Measurements from ENCODE around the gene RAMP3.

DNA sequence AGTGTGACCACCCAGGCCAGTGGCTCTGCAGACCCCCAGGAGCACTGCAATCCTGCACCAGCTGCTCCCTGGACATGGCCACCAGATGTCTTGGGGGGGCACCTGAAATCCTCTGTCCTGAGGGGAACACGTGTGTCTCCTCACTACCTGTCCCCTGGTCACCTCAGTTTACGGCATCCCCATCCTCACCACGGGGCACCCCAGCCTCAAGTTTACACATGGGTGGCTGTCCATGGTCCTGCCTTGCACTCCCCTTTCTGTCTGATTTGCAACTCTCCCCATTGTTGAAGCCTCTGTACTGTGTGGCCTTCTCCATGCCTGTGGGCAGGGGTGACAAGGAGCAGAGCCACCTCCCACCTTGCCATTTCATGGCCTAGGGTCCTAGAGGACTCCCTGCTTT lies 67.2 kb downstream of the RAMP3 start:
- TF ChIP-seq, protein P1, sequence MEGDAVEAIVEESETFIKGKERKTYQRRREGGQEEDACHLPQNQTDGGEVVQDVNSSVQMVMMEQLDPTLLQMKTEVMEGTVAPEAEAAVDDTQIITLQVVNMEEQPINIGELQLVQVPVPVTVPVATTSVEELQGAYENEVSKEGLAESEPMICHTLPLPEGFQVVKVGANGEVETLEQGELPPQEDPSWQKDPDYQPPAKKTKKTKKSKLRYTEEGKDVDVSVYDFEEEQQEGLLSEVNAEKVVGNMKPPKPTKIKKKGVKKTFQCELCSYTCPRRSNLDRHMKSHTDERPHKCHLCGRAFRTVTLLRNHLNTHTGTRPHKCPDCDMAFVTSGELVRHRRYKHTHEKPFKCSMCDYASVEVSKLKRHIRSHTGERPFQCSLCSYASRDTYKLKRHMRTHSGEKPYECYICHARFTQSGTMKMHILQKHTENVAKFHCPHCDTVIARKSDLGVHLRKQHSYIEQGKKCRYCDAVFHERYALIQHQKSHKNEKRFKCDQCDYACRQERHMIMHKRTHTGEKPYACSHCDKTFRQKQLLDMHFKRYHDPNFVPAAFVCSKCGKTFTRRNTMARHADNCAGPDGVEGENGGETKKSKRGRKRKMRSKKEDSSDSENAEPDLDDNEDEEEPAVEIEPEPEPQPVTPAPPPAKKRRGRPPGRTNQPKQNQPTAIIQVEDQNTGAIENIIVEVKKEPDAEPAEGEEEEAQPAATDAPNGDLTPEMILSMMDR (conservative IDR thresholded peaks at IDR 0.05 in 1 of 2, IDR thresholded peaks at IDR 0.05 in 1 of 2; ENCODE audit: low read depth in 1 of 2, low read length in 2 of 2) = no peak
- TF ChIP-seq EZH2 (IDR thresholded peaks at IDR 0.05; ENCODE audit: low read length, missing control alignments) = no peak

Data from fibroblast of lung (primary cell).